A673 (cell line): Measurements from ENCODE around the gene PLIN4.

Experiments used
- CTCF ChIP-seq: fragments of 300-800, 200-600 bp; sonication (generic); conservative IDR thresholded peaks from 2 replicates; pipeline ENCODE4 v1.5.1; 2017; ENCODE audit warnings: low read depth, mild to moderate bottlenecking, antibody characterized with exemption, low read length, moderate library complexity, mixed read lengths
- EZH2 ChIP-seq: fragments of 200-600 bp; sonication (generic); IDR thresholded peaks from 2 replicates; pipeline ENCODE4 v1.6.1; 2017; ENCODE audit warnings: borderline replicate concordance, low read depth, mild to moderate bottlenecking, mixed read lengths, antibody characterized with exemption, low read length; ENCODE audit not compliant: poor library complexity, severe bottlenecking

DNA sequence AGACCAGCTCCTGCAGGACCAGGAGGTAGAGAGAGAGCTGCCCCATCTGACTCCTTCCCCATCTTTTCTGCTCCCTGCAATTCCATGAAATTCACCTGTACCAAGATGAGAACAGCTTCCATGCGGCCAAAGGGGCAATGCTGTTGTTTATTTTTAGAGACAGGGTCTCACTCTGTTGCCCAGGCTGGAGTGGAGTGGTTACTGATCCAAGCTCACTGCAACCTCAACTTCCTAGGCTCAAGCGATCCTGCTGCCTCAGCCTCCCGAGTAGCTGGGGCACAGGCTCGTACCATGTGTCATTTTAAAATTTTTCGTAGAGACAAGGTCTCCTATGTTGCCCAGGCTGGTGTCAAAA, 3.6 kb upstream of the PLIN4 start:
- TF ChIP-seq EZH2 = no peak
- TF ChIP-seq CTCF = no peak
